GM12875 (cell line): ENCODE results near the gene CD33.
"Not testable (repeated sequence)": the region's sequence is repeated elsewhere in the genome, so short reads cannot be mapped to it uniquely, and the experiment has no call there.

Experiments used
- H3K4me3 ChIP-seq: one replicate; pipeline ENCODE4 v1.5.1; 2011; ENCODE audit warnings: low read depth, low read length, control low read depth
- TF ChIP-seq, protein P1 (sequence below): IDR thresholded peaks from 2 replicates; pipeline ENCODE4 v1.5.1; 2011; ENCODE audit warnings: low read depth, mild to moderate bottlenecking, control low read depth, inconsistent platforms, low read length, moderate library complexity, borderline replicate concordance; ENCODE audit not compliant: insufficient read depth

The CD33 gene

GRCh38 chr19:51224898-51225393, at the start of gene CD33:
TSS of gene CD33 (plus strand) at chr19:51225080. CDS start at chr19:51225119, 39 bp downstream.
- not testable (repeated sequence) for H3K4me3 ChIP-seq

- TF ChIP-seq, protein P1, sequence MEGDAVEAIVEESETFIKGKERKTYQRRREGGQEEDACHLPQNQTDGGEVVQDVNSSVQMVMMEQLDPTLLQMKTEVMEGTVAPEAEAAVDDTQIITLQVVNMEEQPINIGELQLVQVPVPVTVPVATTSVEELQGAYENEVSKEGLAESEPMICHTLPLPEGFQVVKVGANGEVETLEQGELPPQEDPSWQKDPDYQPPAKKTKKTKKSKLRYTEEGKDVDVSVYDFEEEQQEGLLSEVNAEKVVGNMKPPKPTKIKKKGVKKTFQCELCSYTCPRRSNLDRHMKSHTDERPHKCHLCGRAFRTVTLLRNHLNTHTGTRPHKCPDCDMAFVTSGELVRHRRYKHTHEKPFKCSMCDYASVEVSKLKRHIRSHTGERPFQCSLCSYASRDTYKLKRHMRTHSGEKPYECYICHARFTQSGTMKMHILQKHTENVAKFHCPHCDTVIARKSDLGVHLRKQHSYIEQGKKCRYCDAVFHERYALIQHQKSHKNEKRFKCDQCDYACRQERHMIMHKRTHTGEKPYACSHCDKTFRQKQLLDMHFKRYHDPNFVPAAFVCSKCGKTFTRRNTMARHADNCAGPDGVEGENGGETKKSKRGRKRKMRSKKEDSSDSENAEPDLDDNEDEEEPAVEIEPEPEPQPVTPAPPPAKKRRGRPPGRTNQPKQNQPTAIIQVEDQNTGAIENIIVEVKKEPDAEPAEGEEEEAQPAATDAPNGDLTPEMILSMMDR, result no peak
- no peak overlapping the region for H3K4me3 ChIP-seq
Measured at GRCh38 chr19:51179256-51179655, 45.6 kb upstream of the CD33 start.

GRCh38 chr19:51181377-51181912, 43.4 kb upstream of the CD33 start:
- no peak overlapping the region for H3K4me3 ChIP-seq
- TF ChIP-seq, protein P1, result no peak

GRCh38 chr19:51181913-51182419, 42.9 kb upstream of the CD33 start:
- H3K4me3 ChIP-seq, result no peak overlapping the region

GRCh38 chr19:51183629-51184028, 41.3 kb upstream of the CD33 start:
- H3K4me3 ChIP-seq, result no peak overlapping the region
- TF ChIP-seq, protein P1, result no peak

More at GRCh38 chr19:51181913-51182419, 42.9 kb upstream of the CD33 start:
- TF ChIP-seq, protein P1, result no peak

DNA sequence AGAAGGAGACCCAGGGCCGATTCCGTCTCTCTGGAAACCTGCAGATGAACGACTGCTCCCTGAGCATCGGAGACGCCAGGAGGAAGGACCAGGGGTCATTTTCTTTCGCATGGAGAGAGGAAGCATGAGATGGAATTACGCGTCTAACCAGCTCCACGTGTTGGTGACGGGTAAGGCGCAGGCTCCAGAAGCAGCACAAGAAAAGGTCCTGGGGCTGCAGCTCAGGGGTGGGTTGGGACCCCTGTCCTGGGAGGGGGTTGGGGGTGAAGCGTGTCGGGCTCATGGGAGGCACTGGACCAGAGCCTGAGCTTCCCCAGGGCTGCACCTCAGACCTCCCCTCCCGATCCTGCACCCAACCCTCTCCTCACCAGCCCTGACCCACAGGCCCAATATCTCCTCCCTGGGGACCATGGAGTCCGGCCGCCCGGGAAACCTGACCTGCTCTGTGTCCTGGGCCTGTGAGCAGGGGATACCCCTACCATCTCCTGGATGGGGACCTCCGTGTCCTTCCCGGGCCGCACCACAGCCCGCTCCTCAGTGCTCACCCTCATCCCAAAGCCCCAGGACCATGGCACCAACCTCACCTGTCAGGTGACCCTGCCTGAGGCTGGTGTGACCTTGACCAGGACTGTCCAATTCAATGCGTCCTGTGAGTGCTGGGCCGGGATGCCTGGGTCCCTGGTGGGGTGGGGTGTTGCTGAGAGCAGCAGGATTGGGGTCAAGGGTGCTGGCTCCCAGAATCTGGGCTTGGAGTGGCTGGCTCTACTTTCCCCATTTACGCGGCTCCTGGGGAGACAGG, 39.6 kb upstream of the CD33 start:
- TF ChIP-seq, protein P1, result no peak
- no peak overlapping the region for H3K4me3 ChIP-seq

GRCh38 chr19:51185868-51186215, 39.0 kb upstream of the CD33 start:
- TF ChIP-seq, protein P1, result no peak
- H3K4me3 ChIP-seq, result no peak overlapping the region
